Stimulated activated CD4-positive, alpha-beta T cell treated with anti-CD3 and anti-CD28 coated beads, Interleukin-15, amount 100 ng/mL, for 24 hours (primary cell): ENCODE results near the gene VPS13C.

Experiments used
- DNase-seq: peaks from one replicate; pipeline ENCODE4 v3.0.0-alpha.2; 2020

The VPS13C gene

GRCh38 chr15:62060113-62060895, at the start of gene VPS13C:
TSS of gene VPS13C (minus strand) at chr15:62060447. CDS start at chr15:62060374, 73 bp downstream.
- DNase-seq: peak; percentile 91

DNA sequence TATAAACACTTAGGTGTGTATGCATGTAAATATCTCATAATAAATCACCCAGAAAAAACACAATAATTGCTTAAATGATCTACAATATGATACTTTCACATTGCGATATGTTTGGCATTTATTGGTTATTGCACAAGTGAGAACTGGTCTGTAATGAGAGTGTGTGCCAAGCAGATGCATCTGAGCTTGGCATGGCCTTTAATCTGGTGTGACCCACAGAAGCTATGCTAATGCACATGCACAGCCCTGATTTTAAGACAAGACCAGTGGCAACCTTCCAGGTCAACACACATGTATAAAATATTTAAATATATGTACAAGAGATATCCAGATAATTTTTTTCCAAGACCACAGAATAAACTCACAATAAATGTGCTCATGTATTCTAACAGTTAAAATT, 49.2 kb upstream of the VPS13C start:
- no peak for DNase-seq

GRCh38 chr15:62108411-62108810, 48.2 kb upstream of the VPS13C start:
- DNase-seq: no peak

- no peak for DNase-seq
Measured at GRCh38 chr15:62107571-62108121, 47.4 kb upstream of the VPS13C start.

- no peak for DNase-seq
Measured at GRCh38 chr15:62106096-62106495, 45.8 kb upstream of the VPS13C start.

GRCh38 chr15:62105266-62105665, 45.0 kb upstream of the VPS13C start:
- no peak for DNase-seq

DNA sequence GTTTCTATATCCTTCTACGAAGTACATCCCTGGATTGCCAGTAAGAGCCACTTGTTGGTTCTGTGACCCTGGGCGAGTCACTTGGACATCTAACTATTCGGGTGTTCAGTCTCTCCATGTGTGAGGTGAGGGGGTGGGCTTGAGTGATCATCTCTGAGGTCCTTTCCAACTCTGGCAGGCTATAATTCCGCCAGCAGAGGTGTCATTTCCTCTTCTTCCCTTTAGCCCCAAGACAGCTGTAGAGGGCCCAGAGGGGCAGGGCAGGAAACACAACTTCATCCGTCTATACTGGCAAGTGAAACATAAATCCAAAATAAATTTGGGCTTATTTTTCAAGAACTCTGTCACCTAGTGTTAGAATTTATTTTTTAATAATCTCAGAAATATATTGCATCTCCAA, 44.6 kb upstream of the VPS13C start:
- DNase-seq: no peak

GRCh38 chr15:62104401-62104800, 44.2 kb upstream of the VPS13C start:
- DNase-seq: no peak

DNA sequence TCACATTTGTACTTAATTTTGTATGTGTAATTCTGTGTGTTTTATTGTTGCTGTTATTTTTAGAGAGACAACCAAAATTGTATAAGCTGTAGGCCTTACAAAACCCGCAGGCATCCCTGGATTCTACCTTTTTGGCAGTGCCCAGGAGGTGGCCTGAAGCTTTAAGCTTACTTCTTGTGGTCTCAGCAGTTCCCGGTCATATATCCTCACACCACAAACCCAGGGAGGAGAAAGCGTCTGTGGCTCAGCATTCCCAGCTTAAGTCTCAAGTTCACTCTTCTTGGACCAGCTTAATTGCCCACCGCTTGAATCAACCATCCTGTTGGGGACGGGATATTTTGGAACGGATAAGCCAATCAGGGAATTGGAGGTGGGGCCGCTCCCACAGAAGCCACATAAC, 43.2 kb upstream of the VPS13C start:
- no peak for DNase-seq

- no peak for DNase-seq
Measured at GRCh38 chr15:62099094-62099601, 38.9 kb upstream of the VPS13C start.

- DNase-seq: no peak
Measured at GRCh38 chr15:62094388-62094787, 34.1 kb upstream of the VPS13C start.

DNA sequence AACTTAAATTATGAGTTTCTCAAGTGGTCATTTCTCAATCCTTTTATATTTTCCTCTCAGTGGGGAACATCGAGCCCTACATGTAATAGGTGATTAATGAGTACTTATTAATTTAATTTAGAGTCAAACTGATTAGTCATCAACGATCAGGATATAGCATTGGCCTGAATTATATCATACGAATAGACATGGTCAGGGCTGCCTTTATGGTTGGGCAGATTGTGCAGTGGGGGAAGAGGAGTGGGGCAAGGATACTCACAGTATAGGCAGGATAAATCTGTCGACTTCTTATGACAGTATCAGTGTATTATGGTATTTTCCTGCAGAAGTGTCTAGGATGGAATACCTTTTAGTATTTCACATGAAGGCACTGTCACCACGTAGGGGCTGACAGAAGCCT, 33.6 kb upstream of the VPS13C start:
- no peak for DNase-seq

DNA sequence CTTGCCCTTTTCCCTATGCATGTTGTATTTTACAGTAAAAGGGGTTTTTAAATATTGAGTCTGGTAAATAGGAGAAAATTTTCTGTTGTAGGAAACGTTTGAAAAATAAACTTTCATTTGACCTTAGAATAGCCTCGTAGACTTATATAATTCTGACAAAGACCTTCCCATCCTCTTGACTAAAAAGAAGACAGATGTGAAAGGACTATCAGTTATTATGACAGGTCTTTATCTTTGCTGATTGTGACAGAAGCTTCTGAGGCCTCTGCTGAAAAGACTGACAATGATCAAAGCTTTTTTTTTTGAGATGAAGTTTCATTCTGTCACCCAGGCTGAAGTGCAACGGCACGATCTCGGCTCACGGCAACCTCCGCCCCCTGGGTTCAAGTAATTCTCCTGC, 30.7 kb upstream of the VPS13C start:
- DNase-seq: no peak

GRCh38 chr15:62089616-62090015, 29.4 kb upstream of the VPS13C start:
- DNase-seq: no peak

- no peak for DNase-seq
Measured at GRCh38 chr15:62088353-62088693, 28.1 kb upstream of the VPS13C start.

DNA sequence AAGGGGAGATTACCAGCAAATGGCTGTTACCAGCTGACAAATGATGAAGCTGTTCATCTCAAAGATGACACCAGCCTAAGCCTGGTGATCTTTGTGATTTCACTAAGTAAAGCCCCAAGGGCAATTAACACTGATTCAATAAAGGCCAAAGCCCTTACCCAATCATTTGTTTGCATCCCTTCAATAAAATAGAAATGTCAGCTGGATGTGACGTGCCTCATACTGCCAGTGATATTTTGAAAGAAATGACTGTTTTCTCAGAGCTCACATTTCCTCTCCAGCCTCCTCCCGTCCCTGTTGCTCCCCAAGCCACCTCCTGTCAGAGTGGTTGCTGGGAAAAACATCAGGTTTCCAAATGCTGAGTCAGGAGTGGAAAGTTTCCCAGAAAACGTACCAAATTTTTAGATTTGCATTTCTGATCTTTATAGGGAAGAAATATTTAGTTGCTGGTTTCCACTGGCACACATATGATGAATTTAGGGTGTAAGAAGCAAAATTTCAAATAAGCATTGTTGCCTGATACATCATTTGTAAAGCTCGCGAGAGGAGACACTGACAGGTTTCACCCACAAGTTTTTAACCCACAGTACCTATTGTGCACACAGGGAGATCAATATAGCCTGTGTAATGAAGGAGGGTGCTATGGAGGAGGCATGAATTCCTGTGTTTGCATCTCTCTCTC, 27.6 kb upstream of the VPS13C start:
- no peak for DNase-seq

- no peak for DNase-seq
Measured at GRCh38 chr15:62085740-62086139, 25.5 kb upstream of the VPS13C start.

DNA sequence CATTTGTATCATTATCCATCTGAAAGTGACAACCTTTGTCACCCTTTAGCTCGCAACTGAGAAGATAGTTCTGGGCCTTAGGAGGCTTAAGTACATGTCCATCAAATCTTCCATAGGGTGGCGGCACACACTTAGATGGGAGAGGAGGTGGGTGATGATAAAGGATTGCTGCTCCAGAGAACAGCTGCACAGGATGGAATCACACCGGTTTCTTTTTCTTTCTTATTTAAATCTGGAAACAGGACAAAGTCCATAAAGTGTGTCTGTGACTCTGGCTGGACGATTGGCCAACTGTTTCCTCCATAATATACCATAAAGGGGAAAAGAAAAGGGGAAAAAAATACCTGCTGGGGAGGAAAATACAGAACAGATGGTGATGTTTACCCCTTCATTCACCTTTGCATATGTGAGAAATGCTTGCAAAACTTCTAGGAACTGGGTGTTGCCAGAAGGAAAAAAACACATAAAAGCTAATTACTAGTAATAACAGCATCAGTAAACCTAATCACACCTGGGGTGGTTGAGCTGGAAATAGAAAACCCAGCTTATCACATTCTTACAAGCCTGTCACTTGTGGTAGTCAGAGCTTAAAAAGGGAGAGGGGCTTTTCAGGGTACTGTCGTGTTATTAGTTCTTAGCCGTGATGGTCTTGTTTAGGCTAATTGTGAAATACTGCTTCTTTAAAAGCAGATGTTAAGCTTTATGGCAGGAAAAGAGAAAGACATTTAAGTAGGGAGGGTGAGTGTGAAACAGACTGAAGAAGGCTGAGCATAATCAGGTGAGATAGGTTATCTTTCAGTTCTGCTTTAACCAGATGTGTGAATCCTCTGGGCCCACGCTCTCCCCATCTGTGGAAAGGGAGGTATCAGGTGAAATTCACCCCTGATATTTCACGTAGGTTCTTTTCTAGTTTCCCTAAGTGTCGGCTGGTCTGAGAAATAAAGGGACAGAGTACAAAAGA, 23.2 kb upstream of the VPS13C start:
- DNase-seq: no peak

- DNase-seq: no peak
Measured at GRCh38 chr15:62079594-62079993, 19.3 kb upstream of the VPS13C start.

- DNase-seq: no peak
Measured at GRCh38 chr15:62075595-62076277, 15.5 kb upstream of the VPS13C start.

DNA sequence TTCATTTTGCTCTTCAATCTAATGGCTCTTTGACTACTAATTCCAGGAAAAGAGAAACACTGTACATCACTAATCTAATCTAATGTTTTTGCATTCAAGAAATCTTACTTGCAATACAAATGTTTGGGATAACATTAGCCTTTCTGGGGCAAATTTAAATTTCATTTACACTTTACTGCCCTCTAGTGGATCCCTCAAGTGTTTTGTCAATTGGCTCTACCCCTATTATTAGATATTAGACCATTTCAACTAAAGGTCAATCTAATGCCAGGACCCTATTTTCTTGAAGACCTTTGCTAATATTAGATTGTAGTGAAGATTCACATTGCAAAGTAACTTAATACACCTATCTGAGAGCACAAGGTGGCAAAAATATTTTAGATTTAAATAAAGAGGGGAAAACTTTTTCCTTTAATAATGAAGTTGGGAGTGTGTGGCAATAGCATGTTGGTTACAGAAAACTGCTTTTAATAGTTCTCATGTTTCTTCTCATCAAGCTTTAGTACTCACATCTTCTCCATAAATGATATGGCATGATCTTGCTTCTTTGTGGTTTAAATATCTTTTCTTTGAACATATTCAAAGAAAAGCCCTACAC, 11.6 kb upstream of the VPS13C start:
- DNase-seq: no peak

DNA sequence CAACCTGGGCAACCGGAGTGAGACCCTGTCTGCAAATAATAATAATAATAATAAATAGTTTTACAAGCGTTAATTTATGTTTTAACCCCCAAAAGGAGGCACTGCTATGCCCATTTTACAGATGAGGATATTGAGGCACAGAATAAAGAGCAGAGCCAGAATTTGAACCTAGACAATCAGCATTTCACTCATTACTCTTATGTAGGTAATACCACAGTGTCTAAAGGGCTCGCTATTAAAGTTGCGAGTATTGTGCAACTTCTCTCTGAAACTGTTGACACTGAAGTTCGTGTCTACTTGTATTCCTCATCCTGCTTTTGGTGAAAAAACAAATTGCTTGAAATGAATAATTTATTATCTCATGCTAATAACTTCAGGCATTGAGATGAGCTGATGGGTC, 9.3 kb upstream of the VPS13C start:
- no peak for DNase-seq
